Large intestine (tissue), 3 donors: ENCODE measurements around the gene TBX4. TPM values are rescaled to one million over a fixed set of nuclear protein-coding genes. Genes with fewer than 3 reads are reported as not detected.

Experiments
- DNase-seq, 2 donors: peaks; one replicate each; pipeline versions ENCODE4 v3.0.0 to v3.0.0-alpha.2; 2013
- H3K27ac ChIP-seq: one replicate; pipeline ENCODE4 v1.5.1; 2013; ENCODE audit warnings: low read length
- H3K27me3 ChIP-seq: 2 replicates; pipeline ENCODE4 v1.6.1; 2013; ENCODE audit warnings: low read length; ENCODE audit not compliant: control insufficient read depth, insufficient read depth
- H3K36me3 ChIP-seq: 2 replicates; pipeline ENCODE4 v1.6.1; 2013; ENCODE audit warnings: low read length; ENCODE audit not compliant: control insufficient read depth, insufficient read depth
- H3K4me1 ChIP-seq: one replicate; pipeline ENCODE4 v1.6.1; 2013; ENCODE audit warnings: low read length; ENCODE audit not compliant: control insufficient read depth, insufficient read depth
- H3K4me3 ChIP-seq: one replicate; pipeline ENCODE4 v1.5.1; 2013; ENCODE audit warnings: low read length
- H3K9me3 ChIP-seq: one replicate; pipeline ENCODE4 v1.6.1; 2013; ENCODE audit warnings: mild to moderate bottlenecking, low read depth, low read length, moderate library complexity; ENCODE audit not compliant: control insufficient read depth
- WGBS: methylation state at CpG from one replicate; pipeline ENCODE4 v1.1.5; 2013; ENCODE audit warnings: low lambda C conversion rate; ENCODE audit not compliant: insufficient coverage; 5-methylcytosine and 5-hydroxymethylcytosine counted together
- polyA plus RNA-seq: library from polyadenylated mRNA; unstranded; fragments of 120-200 nt; gene quantifications from one replicate; pipeline ENCODE4 v1.2.1, GENCODE V29; 2013

TBX4 gene
- polyA plus RNA-seq, 1 donor = 0.10 TPM

GRCh38 chr17:61532826-61533225 is 80.6 kb downstream of the TBX4 start:
- no peak overlapping the region for H3K27ac ChIP-seq
- WGBS = no CpG with 5 or more reads among the region's 5 CpGs
- DNase-seq = no peak

GRCh38 chr17:61533797-61534196 is 81.6 kb downstream of the TBX4 start:
- Histone ChIP-seq H3K27ac (no peak overlapping the region), H3K4me3 (no peak overlapping the region), H3K27me3 (no peaks in the 10 kb centered on the region), H3K36me3 (no peaks in the 10 kb centered on the region), H3K4me1 (no peaks in the 10 kb centered on the region), H3K9me3 (no peaks in the 10 kb centered on the region)
- DNase-seq = no peak
- 63% methylated on average over 3 of the region's 4 CpGs for WGBS

More at GRCh38 chr17:61532826-61533225, 80.6 kb downstream of the TBX4 start:
- no peak overlapping the region for H3K4me3 ChIP-seq
- H3K27me3 ChIP-seq = no peaks in the 10 kb centered on the region
- no peaks in the 10 kb centered on the region for H3K4me1 ChIP-seq
- H3K9me3 ChIP-seq = no peaks in the 10 kb centered on the region
- no peaks in the 10 kb centered on the region for H3K36me3 ChIP-seq

- Histone ChIP-seq H3K4me3 (no peak overlapping the region), H3K36me3 (no peaks in the 10 kb centered on the region), H3K27ac (no peak overlapping the region), H3K4me1 (no peaks in the 10 kb centered on the region), H3K9me3 (no peaks in the 10 kb centered on the region), H3K27me3 (no peaks in the 10 kb centered on the region)
- DNase-seq = no peak
- 83% methylated on average over 1 of the region's 8 CpGs for WGBS
Measured at GRCh38 chr17:61534414-61534813, 82.2 kb downstream of the TBX4 start.

Other genes starting within 250 kb of the TBX4 start
- gene TBX2, start 52.6 kb upstream of the TBX4 start, polyA plus RNA-seq = 12.0 TPM
- 0.81 TPM for gene NACA2, start 138.8 kb downstream of the TBX4 start, polyA plus RNA-seq